ENCODE measurements around the gene COL21A1. TPM values are rescaled to one million over a fixed set of nuclear protein-coding genes. Genes with fewer than 3 reads are reported as not detected.

Gene COL21A1
- total and polyA plus RNA-seq, 11 donors: 21.7 to 110 (median 49.1) TPM

DNA sequence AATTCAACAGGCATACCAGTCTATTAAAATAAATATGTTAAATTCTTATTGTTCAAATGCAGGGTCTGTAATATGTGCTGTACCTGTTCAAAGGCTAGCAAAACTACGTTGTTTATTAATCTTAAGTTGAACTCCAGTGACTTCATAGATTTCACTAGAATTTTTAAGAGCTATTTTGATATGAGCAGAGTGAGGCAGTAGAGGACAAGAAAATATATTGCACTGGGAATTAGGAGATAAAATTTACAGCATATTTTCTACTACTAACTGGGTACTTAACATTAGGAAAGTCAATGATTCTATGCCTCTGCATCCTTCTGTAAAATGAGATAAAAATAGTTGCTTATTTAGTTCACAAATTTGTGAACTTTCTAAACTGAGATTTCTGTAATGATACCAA lies 209.8 kb downstream of the COL21A1 start:
- intact Hi-C loops (cut with DNase I): no loop called here
- Histone ChIP-seq H3K27me3 (no peaks in the 10 kb centered on the region), H3K27ac (no peak overlapping the region), H3K9me3 (no peaks in the 10 kb centered on the region), H3K4me1 (peaks cover 0 to 17% (median 0%) of the 10 kb centered on the region in 12 donors), H3K36me3 (no peaks in the 10 kb centered on the region), H3K4me3 (no peak overlapping the region)
- ATAC-seq (no peak), DNase-seq (no peak)
- TF ChIP-seq CTCF (IDR thresholded peaks at IDR 0.05) (peak in 1 of 12 donors; percentile 16), POLR2A (IDR thresholded peaks at IDR 0.05) (no peak)
- WGBS, 4 donors: 40 to 62% (median 59%) methylated on average over 1 of the region's 1 CpG

DNA sequence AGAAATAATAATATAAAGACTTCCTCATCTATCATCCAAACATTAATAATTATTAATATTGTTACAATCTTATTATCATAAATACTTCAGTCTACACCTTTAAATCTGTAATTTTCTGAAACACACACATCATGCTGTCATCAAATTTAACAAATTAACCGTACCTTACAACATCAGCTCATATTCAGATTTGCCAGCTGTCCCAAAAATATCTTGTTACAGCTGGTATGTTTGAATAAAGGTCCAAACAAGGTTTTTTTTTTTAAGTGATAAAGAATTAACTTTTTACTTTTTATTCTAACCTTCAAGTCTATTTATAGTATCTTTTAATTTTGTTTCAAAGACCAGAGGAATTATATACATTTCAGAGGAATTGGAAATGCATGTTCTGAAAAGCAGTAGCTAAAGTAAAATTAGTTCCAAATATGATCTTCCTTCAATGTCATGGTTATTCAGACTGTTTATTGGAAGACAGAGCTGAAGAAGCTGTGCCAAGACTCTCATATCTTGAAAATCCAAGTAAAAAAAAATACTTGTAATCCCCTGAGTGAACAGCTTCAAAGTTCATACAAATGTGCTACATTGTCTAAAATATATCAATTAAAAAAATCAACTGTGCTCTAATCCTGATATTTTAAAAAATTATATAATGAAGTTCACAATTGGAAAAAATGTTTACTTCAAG lies 210.3 kb downstream of the COL21A1 start:
- H3K27ac ChIP-seq: no peak overlapping the region
- intact Hi-C loops (cut with DNase I): no loop called here
- H3K27me3 ChIP-seq: no peaks in the 10 kb centered on the region
- no peak for TF ChIP-seq POLR2A (IDR thresholded peaks at IDR 0.05)
- TF ChIP-seq CTCF (IDR thresholded peaks at IDR 0.05): no peak
- no peaks in the 10 kb centered on the region for H3K9me3 ChIP-seq
- H3K36me3 ChIP-seq: no peaks in the 10 kb centered on the region
- DNase-seq (no peak), ATAC-seq (no peak)
- no peak overlapping the region for H3K4me3 ChIP-seq
- H3K4me1 ChIP-seq: peaks cover 0 to 18% (median 0%) of the 10 kb centered on the region in 12 donors
- 40 to 63% (median 56%) methylated on average over 1 of the region's 1 CpG for WGBS, 4 donors

- H3K36me3 ChIP-seq: no peaks in the 10 kb centered on the region
- no peaks in the 10 kb centered on the region for H3K27me3 ChIP-seq
- no peak overlapping the region for H3K4me3 ChIP-seq
- TF ChIP-seq POLR2A (IDR thresholded peaks at IDR 0.05) (no peak), CTCF (IDR thresholded peaks at IDR 0.05) (no peak)
- intact Hi-C loops (cut with DNase I): no loop called here
- peaks cover 0 to 15% (median 0%) of the 10 kb centered on the region in 12 donors for H3K4me1 ChIP-seq
- H3K27ac ChIP-seq: no peak overlapping the region
- ATAC-seq (no peak), DNase-seq (no peak)
- H3K9me3 ChIP-seq: peaks cover 0 to 3% (median 0%) of the 10 kb centered on the region in 12 donors
- WGBS, 4 donors: 87 to 95% (median 89%) methylated on average over 2 of the region's 2 CpGs
Measured at GRCh38 chr6:56033401-56033800, 214.0 kb downstream of the COL21A1 start.

GRCh38 chr6:56032715-56033260 lies 214.6 kb downstream of the COL21A1 start:
- H3K4me1 ChIP-seq: peaks cover 0 to 13% (median 0%) of the 10 kb centered on the region in 12 donors
- no peak overlapping the region for H3K27ac ChIP-seq
- DNase-seq (no peak), ATAC-seq (no peak)
- no peak overlapping the region for H3K4me3 ChIP-seq
- 37 to 43% (median 40%) methylated on average over 2 of the region's 2 CpGs for WGBS, 4 donors
- H3K36me3 ChIP-seq: no peaks in the 10 kb centered on the region
- TF ChIP-seq POLR2A (IDR thresholded peaks at IDR 0.05) (no peak), CTCF (IDR thresholded peaks at IDR 0.05) (no peak)
- H3K9me3 ChIP-seq: peaks cover 0 to 3% (median 0%) of the 10 kb centered on the region in 12 donors
- H3K27me3 ChIP-seq: no peaks in the 10 kb centered on the region
- intact Hi-C loops (cut with DNase I): no loop called here
